K562 (cell line): ENCODE data around the gene PPFIBP2. TPM values are rescaled to one million over a fixed set of nuclear protein-coding genes. Genes with fewer than 3 reads are reported as not detected.

Source experiments
- ATAC-seq: fragments of 200-7000 bp; cut with Tn5 transposase; 3 replicates; pipeline ENCODE4 v1.9.1; 2020; ENCODE audit warnings: moderate library complexity
- BruUV-seq: library from RNA; stranded (reverse); fragments of 400-500 nt; replicated peaks from 2 replicates; lab custom pipeline; 2021; lab: Mats Ljungman, UMichigan
- CTCF ChIA-PET: fragments of 300-600 bp; formaldehyde crosslinking; extraction: SDS; loops from one replicate; lab custom pipeline; 2021; ENCODE audit warnings: low intra/inter-chr PET ratio; lab: Yijun Ruan, JAX
- POLR2A ChIA-PET: fragments of 300-600, 350-650 bp; sonication (Branson Sonifier 250); formaldehyde crosslinking; extraction: SDS; loops from one replicate; lab custom pipeline; 2021; ENCODE audit warnings: antibody characterized with exemption, inconsistent platforms; lab: Yijun Ruan, JAX
- DNase-seq, 4 experiments: peaks; one replicate each; pipeline versions ENCODE4 v3.0.0 to v3.0.0-alpha.2; 2011 to 2018; ENCODE audit warnings: low spot score in 3 of 4, mixed read lengths in 3 of 4; ENCODE audit errors: extremely low read depth in 1 of 4
- FAIRE-seq: peaks from 2 replicates; lab custom pipeline; 2011; peaks lifted over from hg19 to GRCh38; lab: Jason Lieb, UNC
- H2AFZ ChIP-seq: 2 replicates; pipeline ENCODE4 v1.6.0; 2011; ENCODE audit warnings: low read depth, low read length, control low read depth, inconsistent platforms
- H3K27ac ChIP-seq: fragments of 200-600 bp; 3 replicates; pipeline ENCODE4 v1.8.0; 2011; ENCODE audit warnings: low read depth, mild to moderate bottlenecking, control low read depth, inconsistent platforms, low read length, moderate library complexity, mixed read lengths; ENCODE audit errors: extremely low read depth
- H3K27me3 ChIP-seq, 2 experiments: fragments of 300-600 bp in 1 of 2; 2 replicates in 1 of 2; 3 replicates in 1 of 2; pipeline versions ENCODE4 v1.6.0 to v1.8.0; 2011; ENCODE audit warnings: inconsistent platforms in 2 of 2, low read length in 2 of 2, mild to moderate bottlenecking in 1 of 2, mixed read lengths in 1 of 2, moderate library complexity in 1 of 2; ENCODE audit not compliant: control insufficient read depth in 2 of 2, insufficient read depth in 2 of 2
- H3K36me3 ChIP-seq: fragments of 300-600 bp; 3 replicates; pipeline ENCODE4 v1.8.0; 2011; ENCODE audit warnings: mild to moderate bottlenecking, low read length, inconsistent platforms; ENCODE audit not compliant: control insufficient read depth, insufficient read depth
- H3K4me1 ChIP-seq, 2 experiments: fragments of 200-600 bp in 1 of 2; replicated peaks in 1 of 2; 2 replicates in 1 of 2; 3 replicates in 1 of 2; pipeline versions ENCODE4 v1.5.1 to v1.8.0; 2011; ENCODE audit warnings: inconsistent platforms in 2 of 2, low read length in 2 of 2, mild to moderate bottlenecking in 1 of 2, mixed read lengths in 1 of 2, moderate library complexity in 1 of 2; ENCODE audit not compliant: control insufficient read depth in 2 of 2, insufficient read depth in 2 of 2
- H3K4me2 ChIP-seq: 2 replicates; pipeline ENCODE4 v1.6.1; 2011; ENCODE audit warnings: low read length, control low read depth, inconsistent platforms, mixed read lengths; ENCODE audit not compliant: insufficient read depth
- H3K4me3 ChIP-seq: fragments of 200-600 bp; sonication (generic), shearing (Covaris generic); 2 replicates; pipeline ENCODE4 v1.5.1; 2016; ENCODE audit warnings: control low read depth, inconsistent platforms
- H3K79me2 ChIP-seq: fragments of 200-600 bp; 3 replicates; pipeline ENCODE4 v1.8.0; 2011; ENCODE audit warnings: low read length, inconsistent platforms; ENCODE audit not compliant: control insufficient read depth, insufficient read depth
- H3K9ac ChIP-seq, 2 experiments: 2 replicates each; pipeline versions ENCODE4 v1.6.0 to v1.6.1; 2011; ENCODE audit warnings: low read depth in 2 of 2, low read length in 2 of 2, control low read depth in 1 of 2, inconsistent platforms in 1 of 2, mild to moderate bottlenecking in 1 of 2, mixed read lengths in 1 of 2; ENCODE audit not compliant: insufficient read depth in 1 of 2
- H3K9me1 ChIP-seq: one replicate; pipeline ENCODE4 v1.6.0; 2011; ENCODE audit warnings: inconsistent platforms, mild to moderate bottlenecking, low read length, moderate library complexity; ENCODE audit not compliant: control insufficient read depth, insufficient read depth
- H3K9me3 ChIP-seq: replicated peaks from 2 replicates; pipeline ENCODE4 v1.5.1; 2011; ENCODE audit warnings: low read depth, low read length, inconsistent platforms; ENCODE audit not compliant: control insufficient read depth, insufficient read depth
- H4K20me1 ChIP-seq: replicated peaks from 2 replicates; pipeline ENCODE4 v1.6.1; 2011; ENCODE audit warnings: low read length, inconsistent platforms, mixed read lengths; ENCODE audit not compliant: control insufficient read depth, insufficient read depth
- GABPA ChIP-seq: fragments of 200-800 bp; sonication (Bioruptor generic); conservative IDR thresholded peaks from 2 replicates; pipeline ENCODE4 v1.6.1; 2016; ENCODE audit warnings: low read depth, missing genetic modification characterization, missing compliant biosample characterization
- TCF7L2 ChIP-seq: fragments of 150-350 bp; IDR thresholded peaks from 2 replicates; pipeline ENCODE4 v1.6.1; 2016; ENCODE audit warnings: low read depth, mild to moderate bottlenecking, low read length, moderate library complexity
- WGBS: fragments of 100-300 bp; shearing (Covaris generic); methylation state at CpG from one replicate; pipeline ENCODE4 v1.1.6; 2016; ENCODE audit warnings: low coverage, mixed read lengths; ENCODE audit not compliant: insufficient coverage; ENCODE audit errors: missing lambda C conversion rate; 5-methylcytosine and 5-hydroxymethylcytosine counted together
- in situ Hi-C: fragments of 300-500 bp; cut with MboI; formaldehyde crosslinking; loops from 4 replicates; pipeline ENCODE4 v1.15.0; 2018; ENCODE audit warnings: inconsistent platforms, mixed read lengths
- intact Hi-C: fragments of 100-400 bp; cut with micrococcal nuclease; formaldehyde crosslinking; loops from 2 replicates; pipeline ENCODE4 v1.14.2; 2022
- polyA plus RNA-seq, 8 experiments: library from polyadenylated mRNA; depleted of rRNA in 4 of 8; stranded (reverse) in 5 of 8; unstranded in 3 of 8; fragments of >200 nt; fragmentation: Nextera tagmentation in 2 of 8; fragmentation: Illumina TruSeq in 1 of 8; extraction: Ambion mirVana in 2 of 8; extraction: Trizol in 1 of 8; gene quantifications; 2 replicates each; pipeline versions ENCODE4 v1.2.1 to v1.2.3, GENCODE V29; 2011 to 2014; ENCODE audit warnings: inconsistent platforms in 1 of 8, missing spikeins in 1 of 8
- total RNA-seq, 7 experiments: library from RNA; depleted of rRNA in 6 of 7; stranded (reverse); fragments of >200 nt in 6 of 7; fragmentation: Illumina TruSeq in 2 of 7; extraction: Trizol in 2 of 7; gene quantifications; 2 replicates each; pipeline versions ENCODE4 v1.2.1 to v1.2.3, GENCODE V29; 2011 to 2021; ENCODE audit warnings: low replicate concordance in 1 of 7
- TF ChIP-seq, protein P1 (sequence below), 3 experiments: fragments of 200-800 bp in 1 of 3; fragments of 250-450 bp in 1 of 3; fragments of 450-650 bp in 1 of 3; sonication (Bioruptor Pico) in 1 of 3; sonication (Bioruptor generic) in 1 of 3; formaldehyde crosslinking in 1 of 3; IDR thresholded peaks; 2 replicates each; pipeline versions ENCODE4 v1.6.1 to v1.8.0; 2016 to 2022; ENCODE audit warnings: mild to moderate bottlenecking in 2 of 3, missing genetic modification characterization in 2 of 3, missing compliant biosample characterization in 1 of 3, moderate library complexity in 1 of 3

PPFIBP2 gene
- total and polyA plus RNA-seq, 9 of the 15 experiments (the other 6 are each of a cell fraction or from before 2014, with no cell fraction given): 0.18 to 3.4 (median 1.2) TPM

GRCh38 chr11:7577291-7578190 is 63.7 kb downstream of the PPFIBP2 start (continued):
- TF ChIP-seq, protein P1, sequence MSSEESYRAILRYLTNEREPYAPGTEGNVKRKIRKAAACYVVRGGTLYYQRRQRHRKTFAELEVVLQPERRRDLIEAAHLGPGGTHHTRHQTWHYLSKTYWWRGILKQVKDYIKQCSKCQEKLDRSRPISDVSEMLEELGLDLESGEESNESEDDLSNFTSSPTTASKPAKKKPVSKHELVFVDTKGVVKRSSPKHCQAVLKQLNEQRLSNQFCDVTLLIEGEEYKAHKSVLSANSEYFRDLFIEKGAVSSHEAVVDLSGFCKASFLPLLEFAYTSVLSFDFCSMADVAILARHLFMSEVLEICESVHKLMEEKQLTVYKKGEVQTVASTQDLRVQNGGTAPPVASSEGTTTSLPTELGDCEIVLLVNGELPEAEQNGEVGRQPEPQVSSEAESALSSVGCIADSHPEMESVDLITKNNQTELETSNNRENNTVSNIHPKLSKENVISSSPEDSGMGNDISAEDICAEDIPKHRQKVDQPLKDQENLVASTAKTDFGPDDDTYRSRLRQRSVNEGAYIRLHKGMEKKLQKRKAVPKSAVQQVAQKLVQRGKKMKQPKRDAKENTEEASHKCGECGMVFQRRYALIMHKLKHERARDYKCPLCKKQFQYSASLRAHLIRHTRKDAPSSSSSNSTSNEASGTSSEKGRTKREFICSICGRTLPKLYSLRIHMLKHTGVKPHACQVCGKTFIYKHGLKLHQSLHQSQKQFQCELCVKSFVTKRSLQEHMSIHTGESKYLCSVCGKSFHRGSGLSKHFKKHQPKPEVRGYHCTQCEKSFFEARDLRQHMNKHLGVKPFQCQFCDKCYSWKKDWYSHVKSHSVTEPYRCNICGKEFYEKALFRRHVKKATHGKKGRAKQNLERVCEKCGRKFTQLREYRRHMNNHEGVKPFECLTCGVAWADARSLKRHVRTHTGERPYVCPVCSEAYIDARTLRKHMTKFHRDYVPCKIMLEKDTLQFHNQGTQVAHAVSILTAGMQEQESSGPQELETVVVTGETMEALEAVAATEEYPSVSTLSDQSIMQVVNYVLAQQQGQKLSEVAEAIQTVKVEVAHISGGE (CRISPR knock-in tag; IDR thresholded peaks at IDR 0.05): peak in 2 of 3 experiments; percentile 23 to 90; a peak in 2 of 6 replicates

- no peak overlapping the region; the same call in 1 of the 2 replicates for H2AFZ ChIP-seq
- TF ChIP-seq TCF7L2: no peak
- peak; percentile 53; the same call in 1 of the 2 replicates for TF ChIP-seq GABPA (tag)
- FAIRE-seq (no peak), ATAC-seq (no peak), DNase-seq (no peak)
- no peak overlapping the region for H3K4me3 ChIP-seq
- in situ Hi-C loops (no loop called here), intact Hi-C loops (no loop called here)
- ChIA-PET CTCF (no interaction called here), POLR2A (no interaction called here)
- no peaks in the 10 kb centered on the region; a peak in 3 of 5 replicates for H3K4me1 ChIP-seq
- H3K27me3 ChIP-seq: peaks cover 6 to 29% of the 10 kb centered on the region in 2 experiments
- no peaks in the 10 kb centered on the region for H4K20me1 ChIP-seq
- no peaks in the 10 kb centered on the region for H3K79me2 ChIP-seq
- no peak overlapping the region for H3K27ac ChIP-seq
- H3K4me2 ChIP-seq: no peak overlapping the region
- no peaks in the 10 kb centered on the region for H3K36me3 ChIP-seq
- BruUV-seq: no TSS peak
- no peaks in the 10 kb centered on the region for H3K9me1 ChIP-seq
- no peak overlapping the region for H3K9ac ChIP-seq
- 5% methylated on average over 9 of the region's 9 CpGs for WGBS
- H3K9me3 ChIP-seq: no peaks in the 10 kb centered on the region
These were observed 64.6 kb downstream of the PPFIBP2 start for GRCh38 chr11:7578276-7578955.
